ENCODE data around the gene POLRMT. TPM values are rescaled to one million over a fixed set of nuclear protein-coding genes. Genes with fewer than 3 reads are reported as not detected.

The POLRMT gene
- total RNA-seq, 4 donors from 2014 or later: 22.1 to 39.5 (median 28.1) TPM

DNA sequence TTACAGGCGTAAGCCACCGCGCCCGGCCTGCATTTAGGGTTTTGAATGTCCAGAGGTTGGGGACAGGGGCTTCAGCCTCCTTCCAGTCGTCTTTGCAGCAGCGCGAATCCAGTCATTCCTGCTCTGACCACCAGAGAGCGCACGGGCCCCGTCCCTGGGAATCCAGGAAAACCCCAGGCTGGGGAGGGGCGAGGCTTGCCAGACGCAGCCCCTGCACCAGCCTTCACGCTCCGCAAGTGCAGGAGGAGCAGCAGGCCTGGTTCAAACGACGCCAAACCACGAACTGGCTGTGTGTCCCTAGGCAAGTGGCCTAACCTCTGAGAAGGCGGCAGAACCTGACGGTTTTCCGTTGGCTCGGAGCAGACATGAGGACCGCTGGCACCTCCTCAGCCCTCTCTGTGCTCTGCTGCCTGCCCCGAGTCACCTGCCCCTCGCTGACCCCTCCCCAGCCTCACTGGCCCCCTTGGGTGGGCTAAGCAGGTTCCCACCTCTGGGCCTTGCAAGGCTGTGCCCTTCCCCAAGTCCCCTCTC is 31.6 kb upstream of the POLRMT start:
- Histone ChIP-seq H3K36me3 (no peaks in the 10 kb centered on the region), H3K27ac (peak overlapping the region in 3 of 4 donors; percentile 11 to 96 (median 65)), H3K4me3 (peak overlapping the region in 1 of 2 donors; percentile 32), H3K27me3 (no peaks in the 10 kb centered on the region), H3K9me3 (no peaks in the 10 kb centered on the region), H3K4me1 (peaks cover 0 to 47% (median 32%) of the 10 kb centered on the region in 3 donors)
- peak; percentile 32 for ATAC-seq
- TF ChIP-seq EP300 (IDR thresholded peaks at IDR 0.05) (no peak), POLR2AphosphoS5 (IDR thresholded peaks at IDR 0.05) (peak; percentile 24), POLR2A (IDR thresholded peaks at IDR 0.05) (no peak)
- TF ChIP-seq, protein P1, sequence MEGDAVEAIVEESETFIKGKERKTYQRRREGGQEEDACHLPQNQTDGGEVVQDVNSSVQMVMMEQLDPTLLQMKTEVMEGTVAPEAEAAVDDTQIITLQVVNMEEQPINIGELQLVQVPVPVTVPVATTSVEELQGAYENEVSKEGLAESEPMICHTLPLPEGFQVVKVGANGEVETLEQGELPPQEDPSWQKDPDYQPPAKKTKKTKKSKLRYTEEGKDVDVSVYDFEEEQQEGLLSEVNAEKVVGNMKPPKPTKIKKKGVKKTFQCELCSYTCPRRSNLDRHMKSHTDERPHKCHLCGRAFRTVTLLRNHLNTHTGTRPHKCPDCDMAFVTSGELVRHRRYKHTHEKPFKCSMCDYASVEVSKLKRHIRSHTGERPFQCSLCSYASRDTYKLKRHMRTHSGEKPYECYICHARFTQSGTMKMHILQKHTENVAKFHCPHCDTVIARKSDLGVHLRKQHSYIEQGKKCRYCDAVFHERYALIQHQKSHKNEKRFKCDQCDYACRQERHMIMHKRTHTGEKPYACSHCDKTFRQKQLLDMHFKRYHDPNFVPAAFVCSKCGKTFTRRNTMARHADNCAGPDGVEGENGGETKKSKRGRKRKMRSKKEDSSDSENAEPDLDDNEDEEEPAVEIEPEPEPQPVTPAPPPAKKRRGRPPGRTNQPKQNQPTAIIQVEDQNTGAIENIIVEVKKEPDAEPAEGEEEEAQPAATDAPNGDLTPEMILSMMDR (IDR thresholded peaks at IDR 0.05): peak in 3 of 4 experiments; percentile 94 to 98 (median 97)
- 8% methylated on average over 2 of the region's 24 CpGs; no CpG with 5 or more reads in 1 of the 2 donors for WGBS, 2 donors (ENCODE audit: low coverage in 1 of 2)

DNA sequence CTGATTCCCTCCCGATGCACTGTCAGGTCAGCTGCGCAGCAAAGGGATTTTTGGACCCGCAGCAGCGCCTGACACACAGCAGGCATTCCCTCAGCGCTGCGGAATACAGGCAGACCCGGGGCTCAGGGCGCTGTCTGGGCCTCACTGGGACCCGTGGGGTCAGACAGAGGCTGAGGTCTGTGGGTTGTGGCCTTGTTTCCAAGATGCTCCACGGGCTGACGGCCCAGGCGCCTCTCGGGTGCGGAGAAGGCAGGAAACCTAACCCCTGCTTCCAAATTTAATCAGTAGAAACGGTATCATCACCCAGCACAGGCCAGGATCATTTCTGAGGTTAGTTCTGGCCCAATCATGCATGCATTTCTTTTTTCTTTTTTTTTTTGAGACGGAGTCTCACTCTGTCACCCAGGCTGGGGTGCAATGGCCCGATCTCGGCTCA is 30.4 kb upstream of the POLRMT start:
- Histone ChIP-seq H3K9me3 (no peaks in the 10 kb centered on the region), H3K27me3 (no peaks in the 10 kb centered on the region), H3K4me3 (peak overlapping the region; percentile 24 to 88), H3K36me3 (peaks cover 0 to 2% of the 10 kb centered on the region in 2 donors), H3K4me1 (peaks cover 0 to 60% (median 43%) of the 10 kb centered on the region in 3 donors), H3K27ac (peak overlapping the region; percentile 83 to 96 (median 90))
- WGBS, 2 donors (ENCODE audit: low coverage in 1 of 2): 39% methylated on average over 11 of the region's 18 CpGs; no CpG with 5 or more reads in 1 of the 2 donors
- ATAC-seq: no peak
- no peak for TF ChIP-seq EP300 (IDR thresholded peaks at IDR 0.05)
- TF ChIP-seq, protein P1 (IDR thresholded peaks at IDR 0.05): no peak
- TF ChIP-seq POLR2AphosphoS5 (IDR thresholded peaks at IDR 0.05): no peak
- no peak for TF ChIP-seq POLR2A (IDR thresholded peaks at IDR 0.05)

DNA sequence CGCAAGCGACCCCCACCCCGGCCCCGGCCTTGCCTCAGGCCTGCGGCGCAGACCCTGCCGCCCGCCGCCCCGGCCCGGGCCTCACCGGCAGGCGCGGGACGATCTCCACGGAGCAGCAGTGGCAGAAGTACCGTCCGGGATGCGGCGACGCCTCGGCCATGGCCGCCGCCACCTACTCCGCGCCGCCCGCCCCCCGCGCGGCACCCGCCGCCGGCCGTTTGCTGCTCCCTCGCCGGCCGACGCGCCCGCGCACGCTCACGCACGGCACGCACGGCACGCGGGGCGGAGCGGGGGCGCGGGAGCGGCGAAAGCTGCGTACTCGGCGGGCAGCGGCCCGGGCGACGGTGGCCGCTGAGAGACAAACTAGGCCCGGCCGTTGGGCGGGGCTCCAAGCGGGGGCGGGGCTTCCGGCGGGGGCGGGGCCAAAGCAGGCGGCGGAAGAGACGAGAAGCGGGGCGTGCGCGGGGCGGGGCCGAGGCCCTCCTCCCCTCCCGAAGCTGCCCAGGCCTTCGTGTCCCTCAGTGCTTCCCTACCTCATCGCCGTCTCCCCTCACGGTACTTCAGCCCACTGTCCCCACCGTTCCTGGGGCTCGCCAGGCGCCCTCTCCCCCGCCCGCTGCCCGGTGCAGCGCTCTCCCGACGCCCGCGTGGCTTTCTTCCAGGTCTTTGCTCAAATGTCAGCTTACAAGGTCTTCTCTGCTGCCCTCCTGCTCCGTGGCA is 29.8 kb upstream of the POLRMT start, which contains the start of gene RNF126:
Gene RNF126, minus strand, starts transcription at position 253 of the 720 bp plus-strand sequence. Its CDS starts 93 bp downstream, at position 160.
- Histone ChIP-seq H3K9me3 (no peaks in the 10 kb centered on the region), H3K27me3 (no peaks in the 10 kb centered on the region), H3K4me1 (peaks cover 0 to 65% (median 46%) of the 10 kb centered on the region in 3 donors), H3K36me3 (peaks cover 0 to 8% of the 10 kb centered on the region in 2 donors), H3K27ac (peak within 1 kb of the TSS; percentile 83 to 96 (median 90)), H3K4me3 (peak within 1 kb of the TSS; percentile 79 to 88)
- peak; percentile 88 for ATAC-seq
- WGBS, 2 donors (ENCODE audit: low coverage in 1 of 2): 0% methylated on average over 4 to 13 of the region's 97 CpGs
- TF ChIP-seq POLR2AphosphoS5 (IDR thresholded peaks at IDR 0.05): peak; percentile 81
- TF ChIP-seq EP300 (IDR thresholded peaks at IDR 0.05): no peak
- peak; percentile 41 to 84 for TF ChIP-seq POLR2A (IDR thresholded peaks at IDR 0.05)
- TF ChIP-seq, protein P1 (IDR thresholded peaks at IDR 0.05): peak in 1 of 4 experiments; percentile 8

DNA sequence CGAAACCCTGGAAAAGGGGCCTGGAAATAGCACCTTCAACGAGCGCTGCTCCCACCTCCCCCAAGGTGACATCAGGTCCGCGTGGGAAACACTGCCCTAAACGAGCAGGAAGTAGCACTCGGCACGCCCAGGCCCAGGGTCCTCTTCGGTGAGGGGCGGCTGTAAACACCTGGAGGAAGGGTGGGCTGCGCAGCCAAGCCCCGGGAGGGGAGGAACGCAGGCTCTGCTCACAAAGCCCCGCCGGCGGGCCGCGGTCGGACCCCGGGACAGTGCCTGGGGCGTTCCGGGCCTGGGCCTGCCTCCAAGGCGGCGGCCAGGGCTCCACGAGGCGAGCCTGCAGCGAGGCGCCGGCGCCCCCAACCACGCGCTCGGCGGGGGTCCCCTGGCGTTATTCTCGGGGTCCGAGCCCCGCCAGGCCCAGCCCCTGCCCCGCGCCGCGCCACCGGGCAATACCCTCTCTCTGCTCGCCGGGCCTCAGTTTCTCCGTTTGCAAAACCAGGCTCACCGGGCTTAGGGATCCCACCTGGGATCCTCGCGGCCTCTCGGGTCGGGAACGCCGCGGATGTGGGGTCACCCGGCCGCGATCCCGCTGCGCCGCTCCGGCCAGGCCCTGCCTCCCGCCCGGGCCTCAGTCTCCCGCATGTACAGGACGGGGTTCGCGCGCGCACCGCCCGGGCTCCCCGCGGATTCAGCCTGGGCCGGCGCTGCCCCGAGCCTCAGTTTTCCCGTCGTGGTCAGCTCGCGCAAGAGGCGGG is 29.0 kb upstream of the POLRMT start:
- 0% methylated on average over 6 of the region's 81 CpGs; no CpG with 5 or more reads in 1 of the 2 donors for WGBS, 2 donors (ENCODE audit: low coverage in 1 of 2)
- no peaks in the 10 kb centered on the region for H3K9me3 ChIP-seq
- peak; percentile 1 for ATAC-seq
- no peak for TF ChIP-seq EP300 (IDR thresholded peaks at IDR 0.05)
- TF ChIP-seq POLR2A (IDR thresholded peaks at IDR 0.05): no peak
- no peak for TF ChIP-seq POLR2AphosphoS5 (IDR thresholded peaks at IDR 0.05)
- TF ChIP-seq, protein P1 (IDR thresholded peaks at IDR 0.05): no peak
- H3K27me3 ChIP-seq: no peaks in the 10 kb centered on the region
- H3K27ac ChIP-seq: peak overlapping the region; percentile 60 to 96 (median 90)
- H3K4me3 ChIP-seq: peak overlapping the region; percentile 79 to 88
- peaks cover 0 to 8% of the 10 kb centered on the region in 2 donors for H3K36me3 ChIP-seq
- H3K4me1 ChIP-seq: peaks cover 0 to 73% (median 50%) of the 10 kb centered on the region in 3 donors
